Psoas muscle (tissue), 8 donors: Measurements from ENCODE around the gene FRAS1. TPM values are rescaled to one million over a fixed set of nuclear protein-coding genes. Genes with fewer than 3 reads are reported as not detected.

Source experiments
- ATAC-seq, 4 donors: fragments of 200-7000 bp; cut with Tn5 transposase; one replicate each; pipeline ENCODE4 v1.9.1; 2020; ENCODE audit warnings: moderate library complexity in 3 of 4, mild to moderate bottlenecking in 2 of 4
- DNase-seq, 2 donors: peaks; one replicate each; pipeline ENCODE4 v3.0.0-alpha.2; 2020
- H3K27ac ChIP-seq: fragments of 200-600 bp; one replicate; pipeline ENCODE4 v1.8.0; 2022
- H3K27me3 ChIP-seq, 3 donors: fragments of 200-600 bp in 1 of 3; one replicate each; pipeline versions ENCODE4 v1.6.1 to v1.8.0; 2013 to 2022; ENCODE audit warnings: low read length in 2 of 3, mild to moderate bottlenecking in 2 of 3, moderate library complexity in 1 of 3; ENCODE audit not compliant: insufficient read depth in 3 of 3
- H3K36me3 ChIP-seq, 2 donors: fragments of 200-600 bp in 1 of 2; one replicate each; pipeline versions ENCODE4 v1.6.1 to v1.8.0; 2013 to 2022; ENCODE audit warnings: low read depth in 1 of 2, mild to moderate bottlenecking in 1 of 2, moderate library complexity in 1 of 2; ENCODE audit not compliant: insufficient read depth in 1 of 2
- H3K4me1 ChIP-seq: fragments of 200-600 bp; one replicate; pipeline ENCODE4 v1.8.0; 2022
- H3K4me3 ChIP-seq: fragments of 200-600 bp; one replicate; pipeline ENCODE4 v1.8.0; 2022; ENCODE audit warnings: mild to moderate bottlenecking
- H3K9me3 ChIP-seq: fragments of 200-600 bp; one replicate; pipeline ENCODE4 v1.8.0; 2022
- CTCF ChIP-seq: fragments of 200-600 bp; IDR thresholded peaks from one replicate; pipeline ENCODE4 v1.8.0; 2022; ENCODE audit warnings: antibody characterized with exemption
- WGBS, 3 donors: extraction: QIAGEN DNeasy Blood & Tissue Kit; methylation state at CpG; one replicate each; pipeline versions ENCODE4 v1.1.6 to v1.1.7; 2013; 5-methylcytosine and 5-hydroxymethylcytosine counted together
- intact Hi-C, 2 donors: fragments of 100-400 bp; cut with DNase I; formaldehyde crosslinking; loops; one replicate each; pipeline versions ENCODE4 v1.11.0 to v1.14.2; 2022
- polyA plus RNA-seq, 3 donors: library from polyadenylated mRNA; stranded (reverse); fragments of 200-250 nt; gene quantifications; one replicate each; pipeline ENCODE4 v1.2.3, GENCODE V29; 2013
- total RNA-seq, 4 donors: library from RNA; stranded (reverse); fragmentation: NEBNext Ultra II Directional in 2 of 4; extraction: Animal tissue kit (Norgen Biotek cat#: 25700) in 2 of 4; gene quantifications; one replicate each; pipeline versions ENCODE4 v1.2.1 to v1.2.4, GENCODE V29; 2021 to 2023
- donor health status: healthy with polysubstance abuse.
- donor health status: DM: no; HTN: no; CAD: no; lungs with moderate emphysema.
- donor health status: Bipolar disorder and iron deficiency.
- donor health status: healthy.
- donor health status: DM: yes; HTN: yes; CAD: no.
- donor health status: DM: no; HTN: no; CAD: no.
- donor health status: DM: no; HTN: no; CAD: no.
- donor health status: DM: yes; HTN: yes; CAD: no.

The FRAS1 gene
- total and polyA plus RNA-seq, 7 donors: 0.08 to 3.0 (median 0.42) TPM

- peaks cover 0 to 4% of the 10 kb centered on the region in 2 donors for H3K36me3 ChIP-seq
- intact Hi-C loops: no loop called here
- H3K4me1 ChIP-seq: peaks cover 4% of the 10 kb centered on the region
- WGBS, 3 donors: 70 to 78% (median 73%) methylated on average over 9 of the region's 9 CpGs
- no peak overlapping the region for H3K4me3 ChIP-seq
- TF ChIP-seq CTCF: no peak
- ATAC-seq: no peak
- no peak for DNase-seq
- no peaks in the 10 kb centered on the region for H3K9me3 ChIP-seq
- H3K27ac ChIP-seq: no peak overlapping the region
- no peaks in the 10 kb centered on the region for H3K27me3 ChIP-seq
Observed at GRCh38 chr4:78337244-78338020, 280.3 kb downstream of the FRAS1 start.

- H3K36me3 ChIP-seq: no peaks in the 10 kb centered on the region
- 45 to 60% (median 51%) methylated on average over 5 of the region's 5 CpGs for WGBS, 3 donors
- H3K9me3 ChIP-seq: no peaks in the 10 kb centered on the region
- ATAC-seq (peak in 1 of 4 donors; percentile 64), DNase-seq (no peak)
- TF ChIP-seq CTCF: no peak
- intact Hi-C loops: no loop called here
- H3K4me3 ChIP-seq: no peak overlapping the region
- H3K27ac ChIP-seq: no peak overlapping the region
- H3K4me1 ChIP-seq: peaks cover 4% of the 10 kb centered on the region
- H3K27me3 ChIP-seq: no peaks in the 10 kb centered on the region
Observed at GRCh38 chr4:78342125-78342524, 285.0 kb downstream of the FRAS1 start.

- Histone ChIP-seq H3K36me3 (no peaks in the 10 kb centered on the region), H3K9me3 (no peaks in the 10 kb centered on the region), H3K4me3 (no peak overlapping the region), H3K27ac (no peak overlapping the region), H3K4me1 (peaks cover 4% of the 10 kb centered on the region), H3K27me3 (no peaks in the 10 kb centered on the region)
- ATAC-seq: no peak
- 31 to 85% (median 40%) methylated on average over 3 of the region's 3 CpGs for WGBS, 3 donors
- intact Hi-C loops: no loop called here
- TF ChIP-seq CTCF: no peak
- DNase-seq: no peak
Observed at GRCh38 chr4:78343682-78344081, 286.6 kb downstream of the FRAS1 start.

GRCh38 chr4:78345237-78345636 is 288.1 kb downstream of the FRAS1 start:
- H3K4me3 ChIP-seq: no peak overlapping the region
- intact Hi-C loops: no loop called here
- H3K4me1 ChIP-seq: peaks cover 4% of the 10 kb centered on the region
- no peak overlapping the region for H3K27ac ChIP-seq
- WGBS, 3 donors: 65 to 93% (median 89%) methylated on average over 2 of the region's 2 CpGs
- DNase-seq (no peak), ATAC-seq (no peak)
- H3K9me3 ChIP-seq: no peaks in the 10 kb centered on the region
- TF ChIP-seq CTCF: no peak
- no peaks in the 10 kb centered on the region for H3K36me3 ChIP-seq
- H3K27me3 ChIP-seq: no peaks in the 10 kb centered on the region

- no peak for ATAC-seq
- Histone ChIP-seq H3K36me3 (no peaks in the 10 kb centered on the region), H3K9me3 (no peaks in the 10 kb centered on the region), H3K4me3 (no peak overlapping the region), H3K27ac (no peak overlapping the region), H3K4me1 (peaks cover 4% of the 10 kb centered on the region), H3K27me3 (no peaks in the 10 kb centered on the region)
- intact Hi-C loops: no loop called here
- no peak for TF ChIP-seq CTCF
- DNase-seq: no peak
- WGBS, 3 donors: 87 to 92% (median 87%) methylated on average over 5 of the region's 5 CpGs
Observed at GRCh38 chr4:78346222-78346621, 289.1 kb downstream of the FRAS1 start.
